Activated CD8-positive, alpha-beta T cell treated with anti-CD3 and anti-CD28 coated beads for 36 hours (primary cell): ENCODE data around the gene OR51A4. TPM values are rescaled to one million over a fixed set of nuclear protein-coding genes. Genes with fewer than 3 reads are reported as not detected.

Experiments
- ATAC-seq: fragments of 200-7000 bp; cut with Tn5 transposase; one replicate; pipeline ENCODE4 v1.10.0; 2021; ENCODE audit warnings: mild to moderate bottlenecking, moderate library complexity
- CTCF ChIA-PET: fragments of 350-600 bp; sonication (Branson Sonifier 250); formaldehyde crosslinking; loops from one replicate; lab custom pipeline; 2021; ENCODE audit warnings: antibody characterized with exemption; lab: Charles Lee
- POLR2A ChIA-PET: fragments of 350-600 bp; sonication (Branson Sonifier 250); formaldehyde crosslinking; loops from one replicate; lab custom pipeline; 2021; ENCODE audit warnings: antibody characterized with exemption; lab: Charles Lee
- DNase-seq: peaks from one replicate; pipeline ENCODE4 v3.0.0-alpha.2; 2020
- H3K27ac Mint-ChIP-seq: one replicate; pipeline ENCODE4 v1.8.0; 2021; ENCODE audit warnings: mild to moderate bottlenecking, mixed read lengths
- H3K27me3 Mint-ChIP-seq: one replicate; pipeline ENCODE4 v1.8.0; 2021; ENCODE audit warnings: mixed read lengths
- H3K36me3 Mint-ChIP-seq: one replicate; pipeline ENCODE4 v1.8.0; 2021; ENCODE audit warnings: low read depth, mixed read lengths
- H3K4me1 Mint-ChIP-seq: one replicate; pipeline ENCODE4 v1.8.0; 2021; ENCODE audit warnings: low read depth, mixed read lengths
- H3K4me3 Mint-ChIP-seq: one replicate; pipeline ENCODE4 v1.8.0; 2021; ENCODE audit warnings: mild to moderate bottlenecking, moderate library complexity, mixed read lengths
- H3K9me3 Mint-ChIP-seq: one replicate; pipeline ENCODE4 v1.8.0; 2021; ENCODE audit warnings: mixed read lengths
- CTCF ChIP-seq: fragments of 200-600 bp; IDR thresholded peaks from one replicate; pipeline ENCODE4 v1.8.0; 2022; ENCODE audit warnings: antibody characterized with exemption, mild to moderate bottlenecking
- intact Hi-C: fragments of 100-400 bp; cut with micrococcal nuclease; formaldehyde crosslinking; loops from one replicate; pipeline ENCODE4 v1.10.0; 2022
- total RNA-seq, 2 experiments: library from RNA; stranded (reverse); gene quantifications; one replicate each; pipeline ENCODE4 v1.2.3, GENCODE V29; 2021

Gene OR51A4
- not detected for total RNA-seq

GRCh38 chr11:4947505-4947904 is at the start of gene OR51A4:
Gene OR51A4 (minus strand): TSS chr11:4947605. CDS start chr11:4947100, 505 bp downstream.
- ChIA-PET CTCF (no interaction called here), POLR2A (no interaction called here)
- Mint-ChIP-seq H3K4me3 (no peak within 1 kb of the TSS), H3K27me3 (no peaks in the 10 kb centered on the region), H3K36me3 (no peaks in the 10 kb centered on the region), H3K27ac (no peak within 1 kb of the TSS), H3K4me1 (no peaks in the 10 kb centered on the region), H3K9me3 (no peaks in the 10 kb centered on the region)
- DNase-seq = no peak
- no peak for TF ChIP-seq CTCF
- intact Hi-C loops = no loop called here
- no peak for ATAC-seq

GRCh38 chr11:4994551-4994950 is 47.1 kb upstream of the OR51A4 start, which contains the start of gene OR51L1:
Gene OR51L1 (plus strand): TSS chr11:4994851. CDS start chr11:4998983, 4,132 bp downstream.
- no peak for TF ChIP-seq CTCF
- Mint-ChIP-seq H3K4me1 (no peaks in the 10 kb centered on the region), H3K27me3 (no peaks in the 10 kb centered on the region), H3K4me3 (no peak within 1 kb of the TSS), H3K27ac (no peak within 1 kb of the TSS), H3K9me3 (no peaks in the 10 kb centered on the region), H3K36me3 (no peaks in the 10 kb centered on the region)
- POLR2A ChIA-PET = no interaction called here
- DNase-seq (no peak), ATAC-seq (no peak)
- intact Hi-C loops = no loop called here
- CTCF ChIA-PET = no interaction called here

GRCh38 chr11:4991060-4991459 is 43.7 kb upstream of the OR51A4 start:
- ChIA-PET POLR2A (no interaction called here), CTCF (interaction anchor here (1.5 kb wide), 1 partner anchor 364 kb away, joined by 4 read pairs; no protein-coding TSS in a partner anchor)
- no peak for ATAC-seq
- no peak for DNase-seq
- Mint-ChIP-seq H3K4me1 (no peaks in the 10 kb centered on the region), H3K36me3 (no peaks in the 10 kb centered on the region), H3K9me3 (no peaks in the 10 kb centered on the region), H3K27ac (no peak overlapping the region), H3K4me3 (no peak overlapping the region), H3K27me3 (no peaks in the 10 kb centered on the region)
- TF ChIP-seq CTCF = no peak
- intact Hi-C loops = no loop called here

GRCh38 chr11:4983841-4984240 is 36.4 kb upstream of the OR51A4 start:
- CTCF ChIA-PET = no interaction called here
- no peak for DNase-seq
- Mint-ChIP-seq H3K36me3 (no peaks in the 10 kb centered on the region), H3K9me3 (no peaks in the 10 kb centered on the region), H3K27me3 (no peaks in the 10 kb centered on the region), H3K27ac (no peak overlapping the region), H3K4me1 (no peaks in the 10 kb centered on the region), H3K4me3 (no peak overlapping the region)
- no peak for TF ChIP-seq CTCF
- ATAC-seq = no peak
- POLR2A ChIA-PET = no interaction called here
- intact Hi-C loops = no loop called here

- H3K27me3 Mint-ChIP-seq = no peaks in the 10 kb centered on the region
- intact Hi-C loops = no loop called here
- H3K27ac Mint-ChIP-seq = no peak overlapping the region
- H3K4me1 Mint-ChIP-seq = no peaks in the 10 kb centered on the region
- TF ChIP-seq CTCF = no peak
- DNase-seq = no peak
- peaks cover 3% of the 10 kb centered on the region for H3K9me3 Mint-ChIP-seq
- H3K36me3 Mint-ChIP-seq = no peaks in the 10 kb centered on the region
- POLR2A ChIA-PET = no interaction called here
- ATAC-seq = no peak
- CTCF ChIA-PET = no interaction called here
- no peak overlapping the region for H3K4me3 Mint-ChIP-seq
Observed at GRCh38 chr11:4982678-4983077, 35.3 kb upstream of the OR51A4 start.
